Peyer's patch (tissue), 4 donors: ENCODE measurements around the gene MEI1. TPM values are rescaled to one million over a fixed set of nuclear protein-coding genes. Genes with fewer than 3 reads are reported as not detected.

ENCODE experiments used
- DNase-seq, 3 donors: peaks; one replicate each; pipeline ENCODE4 v3.0.0-alpha.2; 2017 to 2019
- H3K27ac ChIP-seq, 4 donors: fragments of 200-600 bp; sonication (generic); one replicate each; pipeline ENCODE4 v1.5.1; 2016 to 2019
- H3K27me3 ChIP-seq, 2 donors: fragments of 200-600 bp; sonication (generic); one replicate each; pipeline ENCODE4 v1.5.1; 2019
- H3K36me3 ChIP-seq, 3 donors: fragments of 200-600 bp; sonication (generic); one replicate each; pipeline ENCODE4 v1.5.1; 2016 to 2019
- H3K4me1 ChIP-seq, 4 donors: fragments of 200-600 bp; sonication (generic); one replicate each; pipeline ENCODE4 v1.5.1; 2016 to 2019
- H3K4me3 ChIP-seq, 4 donors: fragments of 200-600 bp; sonication (generic); 1 replicate in 3 of 4; 2 replicates in 1 of 4; pipeline ENCODE4 v1.5.1; 2016 to 2019; ENCODE audit warnings: mild to moderate bottlenecking in 1 of 4
- H3K9me3 ChIP-seq, 4 donors: fragments of 200-600 bp; sonication (generic); one replicate each; pipeline ENCODE4 v1.5.1; 2016 to 2019; ENCODE audit warnings: mild to moderate bottlenecking in 1 of 4
- CTCF ChIP-seq, 6 experiments: fragments of 450-650 bp in 4 of 6; fragments of 200-600 bp in 2 of 6; sonication (generic) in 1 of 6; IDR thresholded peaks; one replicate each; pipeline ENCODE4 v1.5.1; 2017 to 2019; ENCODE audit warnings: antibody characterized with exemption in 6 of 6, mild to moderate bottlenecking in 3 of 6, moderate library complexity in 1 of 6
- POLR2A ChIP-seq, 2 donors: fragments of 450-650 bp; IDR thresholded peaks; one replicate each; pipeline ENCODE4 v1.5.1; 2017; ENCODE audit warnings: antibody characterized with exemption in 2 of 2, mild to moderate bottlenecking in 2 of 2, moderate library complexity in 2 of 2
- total RNA-seq, 4 donors: library from RNA; depleted of rRNA; stranded (reverse); fragments of >200 nt; gene quantifications; one replicate each; pipeline ENCODE4 v1.1.0, GENCODE V29; 2016

The MEI1 gene
- total RNA-seq, 4 donors from 2014 or later = 1.1 to 20.6 (median 11.7) TPM

DNA sequence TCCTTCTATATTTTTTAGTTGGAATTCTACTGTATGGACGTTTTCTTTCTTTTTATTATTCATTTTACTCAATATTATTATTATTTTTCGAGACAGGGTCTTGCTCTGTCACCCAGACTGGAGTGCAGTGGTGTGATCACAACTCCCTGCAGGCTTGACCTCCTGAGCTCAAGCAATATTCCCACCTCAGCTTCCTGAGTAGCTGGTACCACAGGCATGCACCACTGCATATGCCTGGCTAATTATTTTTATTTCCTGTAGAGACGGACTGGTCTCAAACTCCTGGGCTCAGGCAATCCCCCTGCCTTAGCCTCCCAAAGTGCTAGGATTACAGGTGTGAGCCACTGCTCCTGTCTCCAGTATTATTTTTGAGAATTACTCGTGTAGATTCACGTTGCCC lies 67.2 kb downstream of the MEI1 start:
- TF ChIP-seq CTCF (IDR thresholded peaks at IDR 0.05) (no peak), POLR2A (IDR thresholded peaks at IDR 0.05) (no peak)
- DNase-seq = no peak
- H3K27me3 ChIP-seq = no peaks in the 10 kb centered on the region
- no peak overlapping the region for H3K27ac ChIP-seq
- no peaks in the 10 kb centered on the region for H3K36me3 ChIP-seq
- no peak overlapping the region for H3K4me3 ChIP-seq
- no peaks in the 10 kb centered on the region for H3K4me1 ChIP-seq
- no peaks in the 10 kb centered on the region for H3K9me3 ChIP-seq

DNA sequence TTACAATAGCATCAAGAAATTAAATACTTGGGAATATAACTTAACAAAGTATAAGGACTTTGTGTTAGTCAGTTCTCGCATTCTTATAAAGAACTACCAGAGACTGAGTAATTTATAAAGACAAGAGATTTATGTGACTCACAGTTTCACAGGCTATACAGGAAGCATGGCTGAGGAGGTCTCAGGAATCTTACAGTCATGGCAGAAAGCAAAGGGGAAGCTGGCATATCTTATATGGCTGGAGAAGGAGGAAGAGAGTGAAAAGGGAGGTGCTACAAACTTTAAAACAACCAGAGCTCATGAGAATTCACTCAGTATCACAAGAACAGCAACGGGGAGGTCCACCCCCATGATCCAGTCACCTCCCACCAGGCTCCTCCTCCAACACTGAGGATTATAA lies 69.1 kb downstream of the MEI1 start:
- Histone ChIP-seq H3K27me3 (no peaks in the 10 kb centered on the region), H3K4me3 (no peak overlapping the region), H3K36me3 (no peaks in the 10 kb centered on the region), H3K4me1 (no peaks in the 10 kb centered on the region), H3K27ac (no peak overlapping the region), H3K9me3 (no peaks in the 10 kb centered on the region)
- DNase-seq = no peak
- no peak for TF ChIP-seq CTCF (IDR thresholded peaks at IDR 0.05)
- TF ChIP-seq POLR2A (IDR thresholded peaks at IDR 0.05) = no peak

GRCh38 chr22:41770715-41771468 lies 71.6 kb downstream of the MEI1 start:
- no peak overlapping the region for H3K27ac ChIP-seq
- H3K36me3 ChIP-seq = no peaks in the 10 kb centered on the region
- H3K27me3 ChIP-seq = no peaks in the 10 kb centered on the region
- no peak for TF ChIP-seq POLR2A (IDR thresholded peaks at IDR 0.05)
- TF ChIP-seq CTCF (IDR thresholded peaks at IDR 0.05) = no peak
- H3K9me3 ChIP-seq = no peaks in the 10 kb centered on the region
- no peak overlapping the region for H3K4me3 ChIP-seq
- no peak for DNase-seq
- H3K4me1 ChIP-seq = no peaks in the 10 kb centered on the region

DNA sequence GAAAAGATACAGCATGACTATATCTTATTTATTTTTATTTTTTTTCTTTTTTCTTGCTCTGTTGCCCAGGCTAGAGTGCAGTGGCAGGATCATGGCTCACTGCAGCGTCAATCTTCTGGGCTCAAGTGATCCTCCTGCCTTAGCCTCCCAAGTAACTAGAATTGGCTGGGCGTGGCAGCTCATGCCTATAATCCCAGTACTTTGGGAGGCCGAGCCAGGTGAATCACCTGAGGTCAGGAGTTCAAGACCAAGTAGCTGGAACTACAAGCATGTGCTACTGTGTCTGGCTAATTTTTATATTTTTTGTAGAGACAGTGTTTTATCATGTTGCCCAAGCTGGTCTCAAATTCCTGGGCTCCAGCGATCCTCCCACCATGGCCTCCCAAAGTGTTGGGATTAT lies 72.9 kb downstream of the MEI1 start:
- Histone ChIP-seq H3K27me3 (no peaks in the 10 kb centered on the region), H3K9me3 (no peaks in the 10 kb centered on the region), H3K36me3 (no peaks in the 10 kb centered on the region), H3K27ac (no peak overlapping the region), H3K4me3 (no peak overlapping the region), H3K4me1 (no peaks in the 10 kb centered on the region)
- no peak for DNase-seq
- TF ChIP-seq POLR2A (IDR thresholded peaks at IDR 0.05) = no peak
- TF ChIP-seq CTCF (IDR thresholded peaks at IDR 0.05) = no peak

DNA sequence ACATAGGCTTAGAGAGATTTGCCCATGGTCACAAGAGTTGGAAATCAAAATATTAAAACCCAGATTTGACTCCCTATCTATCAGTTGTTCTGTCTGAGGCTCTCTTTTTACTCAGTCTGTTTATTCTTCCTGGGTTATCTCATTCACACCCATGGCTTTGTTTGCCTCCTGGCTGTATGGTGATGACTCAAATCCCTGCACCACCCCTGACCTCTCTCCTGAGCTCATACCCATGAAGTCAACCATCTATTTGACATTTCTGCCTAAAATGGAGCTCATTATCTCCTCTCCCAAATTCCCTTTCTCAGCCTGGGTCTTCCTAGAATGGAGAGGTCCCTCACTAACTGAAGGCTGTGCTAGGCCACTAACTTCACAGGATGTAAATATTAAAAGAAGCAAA lies 73.3 kb downstream of the MEI1 start:
- TF ChIP-seq POLR2A (IDR thresholded peaks at IDR 0.05) = no peak
- no peak for TF ChIP-seq CTCF (IDR thresholded peaks at IDR 0.05)
- DNase-seq = no peak
- H3K4me1 ChIP-seq = no peaks in the 10 kb centered on the region

More for the DNA sequence above, 73.3 kb downstream of the MEI1 start:
- no peaks in the 10 kb centered on the region for H3K36me3 ChIP-seq
- H3K4me3 ChIP-seq = no peak overlapping the region
- no peaks in the 10 kb centered on the region for H3K27me3 ChIP-seq
- H3K9me3 ChIP-seq = no peaks in the 10 kb centered on the region
- H3K27ac ChIP-seq = no peak overlapping the region
